HTERT RPE-1 (cell line): Measurements from ENCODE around the gene NFIA.

Experiments
- in situ Hi-C: fragments of 300-500 bp; cut with MboI; formaldehyde crosslinking; loops from 4 replicates; pipeline ENCODE4 v1.14.3; 2020; ENCODE audit warnings: low sequenced_read_pairs

NFIA gene

DNA sequence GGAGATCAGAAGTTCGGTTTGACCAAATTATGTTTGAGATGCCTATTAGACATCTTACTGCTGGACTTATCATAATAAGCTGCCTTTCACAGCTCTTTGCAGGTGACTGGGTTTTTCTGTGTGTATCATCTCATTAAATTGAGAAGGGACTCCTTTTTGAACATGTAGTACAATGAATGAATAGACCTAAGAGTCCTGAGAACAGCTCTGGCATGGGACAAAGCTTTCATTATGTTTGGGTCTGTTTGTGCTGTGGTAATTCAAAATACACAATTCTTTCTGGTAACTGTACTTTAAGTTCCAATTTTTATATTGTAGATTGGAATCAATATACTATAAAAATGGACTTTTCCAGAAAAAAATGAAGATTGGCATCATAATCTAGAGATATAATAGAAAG lies 330.2 kb downstream of the NFIA start:
- in situ Hi-C loops = no loop called here

DNA sequence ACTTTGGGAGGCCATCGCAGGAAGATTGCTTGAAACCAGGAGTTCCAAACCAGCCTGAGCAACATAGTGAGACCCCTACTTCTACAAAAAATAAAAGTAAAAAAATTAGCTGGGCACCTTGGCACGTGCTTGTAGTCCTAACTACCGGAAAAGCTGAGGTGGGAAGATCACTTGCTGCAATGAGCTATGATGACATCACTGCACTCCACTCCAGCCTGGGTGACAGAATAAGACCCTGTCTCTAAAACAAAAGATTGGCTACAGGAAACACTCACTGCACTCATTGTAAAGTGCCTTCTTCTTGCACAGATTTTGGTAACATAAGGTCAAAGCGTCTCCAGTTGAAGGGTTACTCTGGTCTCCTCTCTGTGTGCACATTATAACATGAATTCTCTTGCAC lies 336.8 kb downstream of the NFIA start:
- in situ Hi-C loops = no loop called here

DNA sequence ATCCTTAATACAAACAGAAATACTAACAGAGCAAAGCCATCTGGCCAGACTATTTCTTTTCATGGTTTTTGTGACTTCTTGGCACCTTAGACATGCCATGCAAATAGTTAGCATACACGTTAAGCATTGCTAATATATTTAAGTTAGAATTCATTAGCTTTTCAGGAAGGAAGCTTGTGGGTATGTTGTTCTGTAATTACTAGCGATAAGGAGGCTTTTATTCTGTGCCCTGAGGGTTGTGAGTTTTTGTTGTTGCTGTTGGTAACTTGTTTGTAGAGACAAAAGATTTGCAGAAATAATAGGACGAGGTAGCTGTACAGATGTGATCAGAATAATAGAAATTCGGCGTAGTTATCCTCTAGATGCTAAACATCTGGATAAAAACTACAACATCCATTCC lies 337.3 kb downstream of the NFIA start:
- in situ Hi-C loops = no loop called here

DNA sequence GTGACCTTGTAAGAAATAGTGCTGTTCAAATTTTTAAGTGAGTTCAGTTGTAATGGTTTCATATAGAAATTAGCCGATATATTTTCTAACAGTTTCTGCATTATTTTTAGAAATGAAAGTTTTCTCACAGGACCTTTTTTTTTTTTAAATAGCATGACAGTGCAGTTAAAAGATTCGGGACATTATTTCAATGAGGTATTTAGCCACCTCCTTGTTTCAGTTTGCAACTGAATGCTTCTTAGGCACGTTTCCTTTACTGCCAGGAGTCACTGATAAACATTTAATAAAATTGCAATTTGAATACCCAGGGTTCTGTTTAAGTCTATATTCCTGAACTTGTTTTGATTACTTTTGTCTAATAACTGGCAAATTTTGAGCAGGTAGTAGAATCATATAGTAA lies 337.9 kb downstream of the NFIA start:
- in situ Hi-C loops = no loop called here

DNA sequence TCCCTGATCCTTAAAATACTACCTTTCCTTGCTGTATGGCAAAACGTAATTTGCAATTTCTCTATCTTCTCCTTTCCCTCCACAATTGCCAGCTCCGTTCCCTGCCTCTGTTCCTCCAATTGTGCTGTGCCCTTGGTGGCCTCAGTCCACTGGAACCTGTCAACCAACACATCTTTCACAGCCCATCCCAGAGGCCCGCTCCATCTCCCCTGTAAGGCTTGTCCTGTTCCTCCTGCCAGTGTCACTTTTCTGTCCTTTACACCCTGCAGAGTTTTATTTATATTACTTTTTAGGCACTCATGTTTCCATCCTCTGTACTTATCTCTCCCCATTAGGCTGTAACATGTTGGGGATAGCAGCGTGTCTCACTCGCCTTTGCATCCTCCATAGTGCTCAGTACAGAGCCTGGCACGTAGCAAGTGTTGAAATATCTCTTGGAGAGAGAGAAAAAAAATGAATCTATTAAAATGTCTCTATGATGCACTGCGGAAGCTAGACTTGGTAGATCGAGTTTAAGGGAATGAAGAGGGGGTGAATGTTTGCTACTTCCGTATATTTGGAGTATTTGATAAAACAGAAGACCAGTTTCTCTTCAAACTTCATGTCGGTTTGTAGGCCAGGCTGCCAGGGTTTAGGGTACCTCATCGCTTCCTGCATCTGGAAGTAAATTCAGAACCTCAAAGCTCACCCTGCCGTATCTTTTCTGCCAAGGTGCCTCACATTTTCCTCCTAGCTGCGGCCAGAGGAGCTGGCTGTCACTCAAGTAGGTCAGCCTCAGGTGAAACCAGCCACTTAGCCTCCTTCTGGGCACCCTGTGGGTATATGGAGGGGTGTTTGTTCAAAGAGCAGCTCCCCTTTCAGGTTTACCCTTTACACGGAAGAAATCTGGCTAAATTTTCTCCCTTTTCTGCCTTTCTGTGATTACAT lies 338.8 kb downstream of the NFIA start:
- in situ Hi-C loops = no loop called here

DNA sequence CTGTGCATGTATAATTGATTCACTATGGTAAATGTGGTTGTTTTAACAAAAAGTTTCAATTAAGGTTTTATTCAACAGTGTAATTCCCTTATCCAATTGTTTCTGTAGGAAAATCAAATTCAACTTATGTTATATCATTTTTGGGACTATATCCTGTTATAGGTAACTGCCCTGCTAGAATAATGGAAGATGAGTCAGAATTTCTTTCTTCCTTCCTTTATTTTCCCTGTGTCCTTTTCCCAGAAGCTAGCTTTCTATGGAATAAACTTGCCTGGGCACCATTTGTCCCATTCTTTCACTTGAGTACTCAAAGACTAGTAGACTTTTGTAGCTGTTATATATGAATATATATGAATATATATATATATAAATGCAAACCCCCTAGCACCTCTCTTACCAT lies 341.3 kb downstream of the NFIA start:
- in situ Hi-C loops = no loop called here

DNA sequence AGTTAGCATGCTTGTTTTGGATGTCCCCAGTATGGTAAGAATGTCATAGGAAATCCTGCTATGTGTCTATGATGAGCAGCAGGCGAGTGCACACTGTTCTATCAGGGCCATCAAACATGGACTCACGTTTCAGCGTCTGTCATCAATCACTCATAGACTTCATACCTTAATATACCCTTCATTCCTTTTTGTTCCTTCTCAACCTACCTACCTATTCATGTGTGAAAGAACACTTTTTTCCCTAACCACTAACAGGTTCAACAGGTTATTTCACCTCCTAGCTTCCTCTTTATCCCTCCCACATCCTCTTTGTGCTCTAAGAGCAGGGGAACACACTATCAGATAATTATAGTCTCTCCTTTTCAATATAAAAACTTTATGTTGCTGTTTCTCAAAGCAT lies 342.0 kb downstream of the NFIA start:
- in situ Hi-C loops = no loop called here

DNA sequence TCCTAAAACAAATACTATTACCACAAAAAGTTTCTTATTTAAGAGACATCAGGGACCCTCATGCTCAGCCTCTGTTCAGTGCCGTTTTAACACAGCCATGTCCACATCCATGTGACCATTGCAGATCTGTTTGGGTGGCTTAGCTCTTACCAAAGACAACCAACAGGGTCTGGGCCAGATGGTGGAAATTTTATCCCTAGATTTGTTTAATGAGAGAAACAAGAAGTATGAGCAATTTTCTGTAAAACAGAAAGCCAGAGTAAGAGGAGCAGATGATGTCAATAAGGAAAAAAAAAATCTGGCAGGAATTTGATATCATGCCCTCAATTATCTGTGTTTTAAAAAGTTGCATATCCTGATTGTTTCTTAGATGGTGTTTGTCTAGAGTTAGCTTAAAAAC lies 342.7 kb downstream of the NFIA start:
- in situ Hi-C loops = no loop called here

DNA sequence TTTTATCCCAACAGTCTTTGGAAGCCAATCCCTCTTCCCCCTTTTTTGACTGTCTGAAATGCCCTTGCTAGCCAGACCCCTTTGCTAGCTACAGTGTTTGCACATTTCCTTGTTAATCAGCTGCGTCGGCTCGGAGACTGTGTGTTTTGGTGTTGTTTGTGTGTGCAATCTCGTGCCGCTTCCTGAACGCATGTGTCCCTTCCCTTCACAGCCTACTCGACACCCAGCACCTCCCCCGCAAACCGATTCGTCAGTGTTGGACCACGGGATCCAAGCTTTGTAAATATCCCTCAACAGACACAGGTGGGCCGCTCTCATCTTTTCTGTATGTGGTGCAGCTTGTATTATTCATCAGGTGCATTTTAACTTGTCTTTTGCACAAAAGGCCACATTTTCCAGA lies 343.9 kb downstream of the NFIA start:
- in situ Hi-C loops = no loop called here

DNA sequence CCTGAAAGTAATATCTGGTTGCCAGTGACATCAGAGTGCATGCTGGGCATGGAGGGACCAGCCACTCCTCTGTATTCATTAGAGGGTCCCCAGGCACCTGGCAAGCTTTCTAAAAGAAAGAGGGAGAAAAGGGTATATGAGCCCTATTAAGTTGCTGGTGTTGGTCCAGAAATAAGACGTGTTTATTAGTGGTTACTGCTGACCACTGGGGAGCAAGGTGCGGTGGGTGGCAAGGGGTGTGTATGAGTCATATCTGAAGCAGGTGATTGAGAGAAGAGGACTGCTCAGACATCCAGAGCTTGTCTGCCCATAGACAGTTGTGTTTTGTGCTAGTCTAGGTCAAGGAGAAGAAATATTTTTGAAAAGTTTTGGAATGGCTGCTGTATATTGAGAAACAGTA lies 344.5 kb downstream of the NFIA start:
- in situ Hi-C loops = no loop called here

DNA sequence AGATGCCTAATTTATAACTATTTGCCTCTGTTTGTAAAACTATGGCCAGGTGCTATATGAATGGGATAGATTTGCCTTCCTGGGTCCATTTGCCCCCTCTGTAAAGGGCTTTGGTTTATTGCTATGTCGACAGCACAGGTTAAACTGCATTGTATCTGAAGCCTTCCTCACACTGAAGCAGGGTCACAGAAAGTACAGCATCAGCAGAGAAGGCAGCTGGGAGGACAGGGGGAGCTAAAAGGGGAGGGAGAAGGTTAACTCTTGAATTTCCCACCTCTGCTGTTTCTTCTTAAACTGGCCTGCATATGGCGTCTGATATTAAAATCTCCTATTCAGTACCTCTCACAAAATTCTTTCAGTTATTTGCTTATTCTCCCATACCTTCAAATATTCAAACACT lies 345.1 kb downstream of the NFIA start:
- in situ Hi-C loops = no loop called here

DNA sequence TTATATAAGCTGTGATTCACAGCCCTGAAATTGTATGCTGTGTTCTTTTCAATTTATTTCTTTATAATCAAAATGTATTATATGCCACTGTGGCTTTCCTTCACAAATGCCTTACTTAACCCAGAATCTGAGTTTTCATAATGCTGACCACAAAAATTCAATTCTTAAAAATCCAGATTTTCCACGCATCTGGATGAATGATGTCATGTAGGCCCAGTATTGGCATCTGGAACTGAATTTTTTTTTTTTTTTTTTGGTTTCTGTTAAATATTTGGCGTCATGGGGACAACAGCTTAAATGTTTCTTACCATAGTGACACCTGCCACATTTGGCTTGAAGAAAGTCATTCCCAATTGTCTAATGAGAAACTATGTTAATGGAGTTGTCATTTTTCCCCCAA lies 345.8 kb downstream of the NFIA start:
- in situ Hi-C loops = no loop called here

DNA sequence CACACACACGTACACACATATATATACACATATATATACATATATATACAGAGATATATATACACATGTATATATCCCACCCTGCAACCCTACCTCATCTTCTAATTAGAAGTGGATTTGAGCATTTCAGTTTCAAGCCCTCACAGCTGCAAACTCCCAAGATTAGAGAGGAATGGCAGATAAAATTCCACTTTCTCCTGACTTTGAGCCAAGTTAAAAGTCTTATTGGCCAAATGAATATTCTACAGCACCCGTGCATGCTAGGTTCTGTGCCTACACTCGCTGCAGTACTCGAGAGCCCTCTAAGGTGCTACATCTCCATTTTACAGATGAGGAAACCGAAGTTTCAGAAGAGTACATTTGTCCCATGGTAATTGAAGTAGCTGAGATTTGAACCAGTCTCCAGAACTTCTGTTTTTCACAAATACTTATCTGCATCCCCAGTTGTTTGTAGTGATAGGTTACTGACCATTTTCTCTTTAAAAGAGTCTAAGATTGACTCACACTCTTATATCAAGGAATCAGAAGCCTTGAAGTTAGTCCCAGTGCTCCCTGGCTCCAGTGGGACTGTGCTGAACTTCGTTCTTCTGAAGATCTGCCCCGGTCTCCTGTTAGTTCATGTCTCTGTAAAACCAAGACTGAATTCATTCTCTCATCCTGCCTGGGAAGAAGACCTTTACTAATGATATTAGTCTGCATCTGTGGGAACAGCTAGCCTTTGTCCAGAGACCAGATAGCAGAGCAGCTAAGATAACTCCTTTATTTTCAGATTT lies 350.4 kb downstream of the NFIA start:
- in situ Hi-C loops = no loop called here

DNA sequence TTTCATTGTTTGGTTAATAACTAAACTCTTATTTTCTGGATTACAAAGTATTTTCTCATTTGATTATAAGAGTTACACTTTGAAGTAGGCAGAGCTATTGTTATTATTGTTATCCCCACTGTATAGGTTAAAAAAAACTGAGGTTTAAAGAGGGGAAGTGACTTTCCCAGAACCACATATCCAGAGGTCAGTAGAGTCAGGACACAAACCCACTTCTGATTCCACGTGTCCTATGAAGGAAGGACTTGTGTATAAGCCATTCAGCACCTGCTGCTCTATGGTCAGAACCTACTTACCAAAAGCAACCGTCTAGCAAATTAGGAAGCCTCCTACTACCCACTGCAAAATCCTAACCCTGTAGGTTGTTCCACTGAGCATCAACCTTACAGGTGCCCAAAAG lies 351.3 kb downstream of the NFIA start:
- in situ Hi-C loops = no loop called here

DNA sequence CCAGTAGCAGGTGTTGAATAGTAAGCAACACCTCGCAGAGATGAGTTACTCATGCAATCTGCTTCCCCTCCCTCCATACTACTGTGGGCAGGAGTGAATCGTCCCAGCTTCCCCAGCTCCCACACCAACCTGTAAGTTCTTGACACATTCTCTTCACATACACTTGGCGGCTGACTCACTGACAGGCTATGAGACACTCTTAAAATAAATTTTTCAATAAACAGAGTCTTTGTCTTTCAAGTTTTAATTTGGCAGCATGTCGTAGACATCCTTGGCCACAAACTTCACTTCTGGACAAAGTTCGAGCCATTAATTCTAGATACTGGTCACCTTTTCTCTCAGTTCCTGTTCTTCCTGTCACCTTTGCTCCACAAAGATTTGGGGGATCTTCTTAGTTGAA lies 351.9 kb downstream of the NFIA start:
- in situ Hi-C loops = no loop called here

DNA sequence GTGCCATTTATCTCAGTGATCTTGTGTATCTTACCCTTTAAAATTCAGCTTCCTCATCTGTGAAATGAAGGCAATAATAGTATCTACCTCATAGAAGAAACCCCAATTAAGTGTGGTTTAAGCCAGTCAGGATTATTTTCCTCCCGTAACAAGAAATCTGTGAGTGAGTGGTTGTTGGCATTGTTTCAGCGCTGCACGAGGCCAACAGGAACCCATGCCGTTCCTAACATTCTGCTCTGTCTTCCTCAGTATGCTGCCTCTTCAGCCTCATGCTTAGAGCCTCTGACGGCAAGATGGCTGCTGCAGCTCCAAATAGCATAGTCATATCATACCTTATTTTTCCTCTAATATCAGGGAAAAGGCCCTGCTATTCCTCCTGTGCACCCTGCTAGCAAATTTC lies 352.9 kb downstream of the NFIA start:
- in situ Hi-C loops = no loop called here

DNA sequence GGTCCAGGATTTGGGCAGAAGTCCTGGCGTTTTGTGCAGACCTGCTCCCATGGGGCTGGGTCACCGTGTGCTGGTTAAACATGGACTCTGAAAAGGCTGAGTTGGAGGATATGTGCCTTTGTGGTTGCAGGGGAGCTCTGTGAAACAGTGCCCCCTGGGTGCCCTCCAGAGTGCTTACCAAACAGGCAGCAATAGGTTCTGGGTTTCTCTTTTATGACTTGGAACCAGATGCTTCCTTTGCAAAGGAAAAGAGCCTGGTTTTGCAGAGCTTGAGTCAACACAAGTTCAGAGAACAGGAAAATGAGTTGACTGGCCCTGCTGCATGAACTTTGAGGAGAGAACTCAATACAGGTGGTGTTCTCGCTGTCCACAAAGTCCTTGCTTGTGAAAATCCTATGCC lies 353.7 kb downstream of the NFIA start:
- in situ Hi-C loops = no loop called here

DNA sequence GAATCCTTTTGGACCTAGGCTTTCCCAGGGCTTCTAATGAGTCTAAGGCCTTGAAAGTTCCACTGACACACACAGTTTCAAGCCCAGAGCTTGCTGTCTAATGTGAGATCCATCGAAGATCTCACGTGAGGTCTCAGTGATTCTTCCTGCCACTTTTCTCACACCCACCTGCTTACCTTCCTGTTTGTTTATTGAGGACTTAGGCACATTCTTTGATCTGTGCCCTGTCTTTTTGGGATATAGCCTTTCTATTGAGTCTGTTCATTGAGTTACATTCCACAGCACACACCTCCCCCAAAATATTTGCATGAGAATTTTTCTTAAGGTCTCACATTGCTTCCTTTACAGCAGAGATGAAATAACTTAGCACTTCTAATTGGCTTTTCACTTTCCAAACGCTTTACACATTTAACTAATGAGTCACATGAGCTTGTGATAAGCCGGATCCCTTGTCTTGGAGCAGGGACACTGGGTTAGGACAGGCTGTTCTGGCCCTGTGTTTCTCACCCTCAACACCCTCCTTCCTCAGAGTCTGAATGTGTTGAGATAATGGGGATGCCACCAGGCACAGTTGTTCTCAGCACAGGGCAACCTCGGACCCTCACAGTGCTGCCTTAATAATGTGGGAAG lies 354.2 kb downstream of the NFIA start:
- in situ Hi-C loops = no loop called here

DNA sequence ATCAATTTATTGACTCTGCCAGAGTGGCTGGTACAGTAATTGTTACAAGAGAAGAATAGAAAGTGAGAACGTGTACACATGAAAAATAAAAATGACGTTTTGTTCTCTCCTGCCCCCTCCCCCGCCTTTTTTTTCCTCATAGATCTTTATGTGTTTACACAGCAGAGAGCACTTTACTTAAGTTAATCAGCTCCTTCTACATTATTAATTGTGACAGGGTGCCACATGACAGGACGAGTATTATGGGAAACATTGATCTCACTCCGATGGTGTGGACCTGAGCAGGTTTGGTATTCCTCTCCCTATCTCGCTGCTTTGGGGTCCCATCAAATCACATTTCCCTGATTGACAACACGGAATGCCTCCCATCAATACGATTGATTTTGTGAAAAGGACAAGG lies 356.9 kb downstream of the NFIA start:
- in situ Hi-C loops = no loop called here

DNA sequence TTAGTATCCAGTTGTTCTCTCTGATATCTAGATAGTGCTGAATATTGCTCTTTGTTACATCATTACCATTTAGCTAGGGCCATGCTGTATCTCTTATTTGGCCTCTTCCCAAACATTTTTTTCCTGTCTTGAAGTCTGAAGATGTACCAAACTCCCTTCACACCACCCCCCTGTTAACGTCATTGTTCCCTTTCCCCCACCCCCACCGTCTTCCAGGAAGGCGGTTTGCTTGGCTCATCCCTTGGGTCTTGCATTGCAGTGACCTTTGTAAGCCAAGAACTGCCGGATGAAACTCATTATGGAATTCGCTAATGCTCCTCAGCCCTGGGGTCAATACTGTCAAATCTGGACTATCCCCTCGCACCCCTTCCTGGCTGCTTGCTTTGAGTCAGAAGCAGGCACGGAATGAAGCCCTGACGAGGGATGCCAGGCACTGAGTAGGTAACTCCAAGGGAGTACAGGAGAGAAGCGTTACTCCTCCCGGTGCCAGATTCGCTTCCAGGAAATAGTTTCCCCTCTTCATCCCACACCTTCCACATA lies 359.4 kb downstream of the NFIA start:
- in situ Hi-C loops = no loop called here

DNA sequence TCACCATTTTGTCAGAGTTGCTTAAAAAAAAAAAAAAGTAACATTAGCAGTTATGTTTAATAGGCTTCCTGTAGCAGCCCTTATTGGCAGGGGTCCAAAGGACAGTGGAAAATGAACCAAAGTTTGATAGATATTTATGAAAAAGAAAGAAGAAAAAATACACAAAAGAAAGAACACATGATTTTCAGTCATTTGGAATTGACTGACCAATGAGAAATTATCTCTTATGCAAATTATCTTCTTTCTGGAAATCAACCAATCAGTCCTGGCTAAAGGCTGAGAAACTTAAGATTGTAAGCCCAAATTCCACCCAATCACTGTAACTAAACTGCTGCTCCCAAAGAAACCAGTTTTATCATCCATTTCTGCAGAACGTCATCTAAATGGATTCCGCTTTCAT lies 360.2 kb downstream of the NFIA start:
- in situ Hi-C loops = no loop called here

DNA sequence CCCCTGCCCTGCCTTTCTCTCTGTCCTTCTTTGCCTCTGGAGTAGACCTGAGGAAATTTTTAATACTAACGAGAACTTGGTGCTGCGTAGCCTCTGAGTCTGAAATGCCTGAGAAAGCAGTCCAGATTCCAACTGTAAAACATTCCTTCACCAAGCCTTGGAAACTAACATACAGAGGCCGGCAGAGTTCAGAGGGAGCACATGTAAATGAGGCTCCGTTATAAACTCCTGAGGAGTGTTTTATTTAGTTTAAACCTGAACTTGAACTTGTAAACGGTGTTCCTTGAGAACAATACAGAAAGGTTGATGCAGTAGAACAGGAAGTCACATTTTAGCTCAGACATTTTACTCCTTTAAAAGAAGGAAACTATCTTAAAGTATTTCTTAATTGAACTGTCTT lies 361.9 kb downstream of the NFIA start:
- in situ Hi-C loops = no loop called here
